Islet precursor cell (in vitro differentiated cells): Measurements from ENCODE around the gene EBF3.

ENCODE experiments used
- DNase-seq: peaks from one replicate; pipeline ENCODE4 v3.0.0-alpha.2; 2018

EBF3 gene

DNA sequence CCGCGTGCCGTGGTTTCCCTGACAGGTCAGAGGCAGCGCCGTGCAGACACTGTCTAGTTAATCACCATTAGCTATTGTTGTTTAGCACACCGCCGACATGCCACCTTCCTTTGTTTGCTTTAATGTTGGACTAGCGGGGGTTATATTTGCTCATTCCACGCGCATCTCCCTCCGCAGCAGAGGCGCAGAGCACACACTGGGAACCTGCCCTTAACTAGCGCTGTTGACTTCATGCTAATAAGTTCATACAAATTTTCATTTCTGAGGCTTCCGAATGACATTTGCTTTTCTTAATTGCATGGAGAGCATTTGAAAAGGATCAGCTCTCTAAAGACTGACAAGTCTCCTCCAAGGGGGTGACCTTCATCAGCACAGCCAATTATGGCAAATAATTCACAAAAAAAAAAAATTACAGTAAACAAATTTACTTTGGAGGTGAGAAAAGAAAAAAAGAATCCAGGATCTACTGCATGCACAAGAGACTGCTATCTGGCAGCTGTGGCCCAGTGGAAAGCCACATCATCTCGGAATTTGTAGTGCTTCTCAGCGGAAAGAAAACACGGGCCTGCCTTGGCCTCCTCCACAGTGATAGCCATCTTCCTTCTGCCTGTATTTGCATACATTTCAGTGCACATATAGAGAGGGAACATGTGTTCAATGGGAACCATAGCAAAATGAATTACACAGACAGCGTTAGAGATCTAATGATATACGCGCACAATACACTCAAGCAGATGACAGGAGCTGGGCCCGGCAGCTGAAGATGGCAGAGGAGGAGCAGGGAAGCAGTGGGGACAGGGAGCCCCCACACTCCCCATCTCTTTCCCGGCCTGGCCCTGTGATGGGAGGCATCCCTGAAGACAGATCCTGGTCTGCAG is 94.2 kb downstream of the EBF3 start:
- DNase-seq: no peak

DNA sequence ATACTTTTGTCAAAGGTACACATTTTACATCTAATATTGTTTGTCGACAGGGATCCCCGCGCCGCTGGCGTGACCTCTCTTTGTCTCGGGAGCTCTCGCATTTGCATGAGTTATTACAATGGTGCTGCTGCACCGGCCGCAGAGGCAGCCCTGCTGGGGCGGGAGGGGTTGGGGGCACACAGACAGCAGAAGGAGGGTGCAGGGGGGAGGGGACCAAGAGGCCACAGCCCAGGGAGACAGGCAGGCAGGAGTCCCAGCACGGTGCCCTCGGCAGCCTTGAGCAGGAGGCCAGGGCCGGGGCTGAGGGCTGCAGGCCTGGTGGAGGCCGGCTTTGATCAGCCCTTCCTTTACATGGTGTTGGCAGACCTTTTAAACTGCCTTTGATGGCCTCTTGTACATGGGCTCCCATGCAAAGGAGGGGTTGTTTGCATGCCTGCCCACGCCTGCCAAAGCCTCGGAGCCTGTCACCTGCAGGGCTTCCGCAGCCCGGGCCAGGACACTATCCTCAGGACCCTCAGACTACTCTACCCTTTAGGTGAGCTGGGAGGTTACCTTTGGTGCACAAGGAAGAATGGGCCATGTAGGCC is 95.5 kb downstream of the EBF3 start:
- no peak for DNase-seq

DNA sequence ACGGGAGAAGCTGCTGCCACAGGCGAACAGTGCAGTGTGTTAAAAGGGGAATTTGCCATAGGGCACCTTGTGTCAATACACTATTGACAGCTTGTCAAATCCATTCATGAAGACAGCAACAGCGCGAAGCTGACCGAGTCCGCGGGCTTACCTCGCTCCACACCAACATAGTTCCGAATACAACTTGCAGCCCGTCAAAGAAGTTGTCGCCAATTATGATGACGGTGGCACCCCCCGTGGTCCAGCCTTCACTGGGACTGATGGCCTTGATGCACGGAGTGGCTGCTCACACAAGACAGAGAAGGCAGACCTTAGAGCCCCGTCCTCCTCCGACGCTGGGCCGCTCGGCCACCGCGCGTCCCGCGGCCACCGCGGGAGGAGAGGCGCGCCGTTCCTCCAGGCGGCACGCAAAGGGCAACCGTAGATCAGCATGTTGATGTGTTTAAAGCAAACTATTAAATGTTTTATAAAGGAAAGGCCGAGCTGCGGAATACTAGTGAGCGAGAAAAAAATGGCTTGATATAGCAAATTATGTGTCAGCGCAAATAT is 96.4 kb downstream of the EBF3 start:
- DNase-seq: no peak

- no peak for DNase-seq
These were observed 97.2 kb downstream of the EBF3 start for GRCh38 chr10:129866894-129867293.

- no peak for DNase-seq
These were observed 98.1 kb downstream of the EBF3 start for GRCh38 chr10:129865960-129866359.

DNA sequence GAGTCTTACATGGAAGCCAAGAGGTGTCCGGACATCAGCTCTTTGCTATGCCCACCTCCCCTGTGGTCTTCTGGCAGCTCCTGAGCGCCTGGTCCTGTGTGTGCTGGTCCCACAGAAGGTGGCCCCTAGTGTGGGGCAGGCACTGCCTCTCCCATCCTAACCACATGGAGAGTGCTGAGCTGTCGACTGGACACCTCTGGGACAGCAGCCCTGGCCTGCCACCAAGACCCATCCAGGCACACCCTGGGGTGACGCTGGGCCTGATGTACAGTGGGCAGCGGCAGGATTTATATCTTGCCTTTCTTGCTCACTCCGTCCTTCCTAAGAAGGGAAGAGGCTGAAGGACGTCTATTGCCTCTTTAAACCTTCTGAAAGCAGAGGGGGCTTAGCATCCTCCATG is 98.7 kb downstream of the EBF3 start:
- no peak for DNase-seq

GRCh38 chr10:129864601-129865126 is 99.4 kb downstream of the EBF3 start:
- no peak for DNase-seq

- DNase-seq: no peak
These were observed 100.0 kb downstream of the EBF3 start for GRCh38 chr10:129864082-129864481.

DNA sequence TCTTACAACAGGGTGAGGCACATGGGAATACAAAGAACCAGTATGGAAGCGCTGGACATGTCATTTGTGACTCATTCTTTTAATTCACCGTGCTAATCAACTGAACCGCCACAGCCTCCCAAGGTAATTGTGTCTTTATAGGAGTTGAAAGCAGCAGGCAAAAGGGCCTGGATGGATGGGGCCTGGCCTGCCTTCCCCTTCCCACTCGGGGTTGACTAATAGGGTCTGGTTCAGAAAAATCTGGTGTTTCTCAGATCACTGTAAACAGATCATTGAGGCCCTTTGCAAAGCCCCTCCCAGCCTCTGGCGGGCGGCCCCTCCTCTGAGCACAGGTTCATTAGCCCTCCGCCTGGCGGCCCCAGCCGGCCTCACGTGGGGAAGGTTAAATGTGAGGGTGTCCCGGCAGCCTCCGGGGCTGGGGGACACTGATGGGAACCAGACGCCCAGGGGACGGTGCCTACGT is 100.8 kb downstream of the EBF3 start:
- peak; percentile 91 for DNase-seq

DNA sequence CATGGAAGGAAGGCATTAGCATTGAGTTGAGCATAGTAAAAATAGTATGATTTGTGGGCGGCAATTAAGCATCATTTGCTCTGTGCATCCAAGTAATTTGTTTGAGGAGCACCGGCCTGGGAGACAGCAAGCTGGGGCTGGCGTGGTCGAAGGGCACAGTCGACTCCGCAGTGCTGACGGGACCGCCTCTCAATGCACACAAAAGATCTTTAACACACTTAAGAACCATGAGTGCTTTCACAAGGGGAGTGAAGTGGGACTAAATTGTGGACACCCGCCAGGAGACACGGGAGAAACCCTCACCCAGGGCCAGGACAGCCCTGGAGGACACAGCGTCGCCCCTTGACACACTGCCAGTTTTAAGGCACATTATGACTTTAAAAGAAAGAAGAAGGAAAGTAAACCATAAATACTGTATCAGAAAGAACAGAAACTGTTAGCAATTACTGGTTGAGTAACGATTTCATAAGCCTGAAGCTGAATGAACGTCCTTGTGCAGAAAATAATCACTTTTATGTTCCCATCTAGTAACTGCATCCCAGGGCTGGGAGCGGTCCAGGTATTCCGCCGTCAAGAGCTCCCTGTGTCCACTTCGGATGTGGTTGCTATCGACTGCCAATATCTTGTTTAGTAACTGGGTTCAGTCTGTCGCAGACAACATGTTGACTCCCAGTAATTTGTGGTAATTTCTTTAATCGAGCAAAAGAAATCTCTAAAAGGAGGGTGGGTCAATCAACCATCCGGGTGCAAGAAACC is 102.1 kb downstream of the EBF3 start:
- DNase-seq: no peak

DNA sequence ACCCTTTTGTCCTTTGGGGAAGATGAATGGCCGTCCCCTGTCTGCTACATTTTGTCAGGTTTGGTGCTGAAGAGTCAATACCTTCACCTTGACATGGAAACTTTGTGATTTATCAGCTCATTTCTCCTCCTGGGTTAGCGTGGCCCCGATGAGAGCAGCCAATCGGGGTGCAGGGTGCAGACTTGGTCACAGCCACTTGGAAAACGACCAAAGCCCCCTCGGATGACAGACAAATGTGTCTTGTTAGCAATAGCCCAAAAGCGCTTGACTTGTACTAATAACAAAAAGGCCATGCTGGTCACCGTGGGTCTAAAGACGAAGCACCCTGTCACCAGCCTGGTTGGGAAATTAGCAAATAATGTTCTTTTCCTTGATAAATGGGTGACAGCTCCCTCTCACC is 103.7 kb downstream of the EBF3 start:
- no peak for DNase-seq

DNA sequence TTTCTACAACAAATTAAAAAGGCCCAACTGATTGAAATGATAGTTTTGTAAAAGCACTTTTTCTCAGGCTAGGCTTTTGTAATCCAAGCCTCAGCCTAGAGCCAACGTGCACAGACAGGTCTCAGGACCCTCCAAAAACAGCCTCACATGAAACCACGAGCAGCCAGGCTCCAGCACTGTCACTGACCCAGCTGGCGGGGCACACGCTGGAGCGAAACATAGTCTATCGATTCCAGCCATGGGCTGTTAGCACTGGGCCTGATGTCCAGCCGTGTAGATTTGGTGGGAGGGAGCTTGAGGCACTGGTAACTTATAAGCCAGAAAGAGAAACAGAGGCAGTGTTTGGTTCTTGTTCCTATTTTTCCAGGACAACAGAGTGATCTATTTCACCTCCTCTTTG is 104.5 kb downstream of the EBF3 start:
- no peak for DNase-seq

- no peak for DNase-seq
These were observed 106.7 kb downstream of the EBF3 start for GRCh38 chr10:129857242-129857960.

GRCh38 chr10:129855836-129856563 is 108.1 kb downstream of the EBF3 start:
- no peak for DNase-seq

DNA sequence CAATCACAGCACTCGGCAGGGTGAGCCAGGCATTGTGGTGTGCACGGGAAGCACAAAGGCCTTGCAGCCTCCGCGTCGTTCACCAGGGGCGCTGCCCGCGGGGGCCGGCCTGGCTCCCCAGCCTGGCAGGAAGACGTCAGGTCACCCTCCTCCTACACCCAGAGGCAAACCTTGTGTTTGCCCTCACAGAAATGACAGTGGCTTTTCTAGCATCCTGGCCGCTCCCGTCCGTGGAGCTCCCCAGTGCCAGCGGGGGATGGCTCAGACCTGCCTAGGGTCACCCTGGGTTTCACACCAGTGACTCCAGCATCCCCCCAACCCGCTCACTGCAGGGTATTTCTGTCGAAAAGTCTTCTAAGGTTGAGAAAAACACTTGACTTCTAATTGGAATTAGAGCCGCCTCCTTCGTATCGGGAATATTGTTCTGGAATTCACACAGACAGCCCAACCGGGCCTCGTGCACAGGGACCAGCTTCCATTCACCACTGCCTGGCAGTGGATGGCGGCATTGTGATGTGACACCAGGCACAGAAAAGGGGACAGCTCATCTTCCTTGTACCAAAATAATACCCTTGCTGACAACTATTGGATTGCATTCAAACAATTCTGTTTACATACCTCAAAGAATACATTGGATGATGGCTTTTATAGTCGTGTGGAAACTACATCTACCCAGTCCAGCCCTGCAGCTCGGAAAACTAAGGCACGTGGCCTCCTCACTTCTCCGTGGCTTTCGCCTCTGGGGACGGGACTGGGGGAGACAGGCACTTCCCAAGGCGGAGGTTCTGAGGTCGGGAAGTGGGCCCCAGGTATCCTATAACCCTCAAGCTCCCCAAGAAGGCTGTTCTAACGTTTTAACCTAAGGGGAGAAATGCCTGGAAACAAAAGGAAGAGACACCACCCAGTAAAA is 109.0 kb downstream of the EBF3 start:
- no peak for DNase-seq

GRCh38 chr10:129854158-129854557 is 109.9 kb downstream of the EBF3 start:
- DNase-seq: no peak

DNA sequence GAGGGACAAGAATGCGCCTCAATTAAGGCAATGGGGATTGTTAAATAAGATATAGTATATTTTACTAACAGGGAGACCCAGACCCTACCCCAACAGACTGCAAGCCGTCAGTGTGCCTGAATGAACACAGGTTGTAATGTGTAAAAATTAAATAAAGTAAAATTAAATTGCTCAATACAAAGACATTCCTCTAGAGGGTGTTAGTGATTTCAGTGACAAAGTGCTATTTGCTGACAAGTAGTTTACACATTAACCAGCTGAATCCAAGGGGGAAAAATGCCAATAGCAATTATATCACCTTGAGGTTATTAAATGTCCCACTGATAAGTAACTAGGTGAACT is 110.5 kb downstream of the EBF3 start:
- DNase-seq: peak; percentile 2

- peak; percentile 57 for DNase-seq
These were observed 111.1 kb downstream of the EBF3 start for GRCh38 chr10:129852829-129853561.

DNA sequence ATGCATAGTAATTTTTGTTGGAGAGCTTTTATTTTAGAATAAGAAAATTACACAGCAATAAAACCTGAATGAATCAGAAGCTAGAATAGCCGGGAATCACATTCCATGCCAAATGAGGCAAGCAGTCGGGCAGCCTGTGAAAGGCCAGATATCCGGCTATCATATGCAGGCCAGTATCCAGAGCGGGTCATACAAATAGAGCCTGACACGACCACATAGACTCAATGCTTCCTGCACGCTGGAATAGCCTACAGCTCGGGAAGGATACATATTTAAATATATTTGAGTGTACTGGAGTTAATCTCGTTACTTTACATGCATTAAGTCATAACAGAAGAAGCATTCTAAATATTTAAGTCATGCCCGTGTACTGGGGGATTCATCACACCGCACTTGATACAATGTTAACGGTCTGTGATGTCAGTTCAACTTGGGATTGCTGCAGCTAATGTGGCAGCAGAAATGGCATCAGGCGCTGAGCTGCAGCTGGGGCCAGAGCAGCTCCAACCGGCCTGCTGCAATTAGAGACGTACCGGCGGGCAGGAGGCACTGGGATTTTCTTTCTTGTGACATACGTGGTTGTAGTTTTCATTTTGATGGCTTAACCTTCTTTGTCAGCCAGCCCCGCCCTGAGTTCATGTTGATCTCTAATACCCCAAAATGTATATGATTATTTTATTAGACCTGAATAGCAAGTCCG is 112.0 kb downstream of the EBF3 start:
- peak; percentile 20 for DNase-seq
